Measurements from ENCODE around the gene ITGB2.

ITGB2 gene

DNA sequence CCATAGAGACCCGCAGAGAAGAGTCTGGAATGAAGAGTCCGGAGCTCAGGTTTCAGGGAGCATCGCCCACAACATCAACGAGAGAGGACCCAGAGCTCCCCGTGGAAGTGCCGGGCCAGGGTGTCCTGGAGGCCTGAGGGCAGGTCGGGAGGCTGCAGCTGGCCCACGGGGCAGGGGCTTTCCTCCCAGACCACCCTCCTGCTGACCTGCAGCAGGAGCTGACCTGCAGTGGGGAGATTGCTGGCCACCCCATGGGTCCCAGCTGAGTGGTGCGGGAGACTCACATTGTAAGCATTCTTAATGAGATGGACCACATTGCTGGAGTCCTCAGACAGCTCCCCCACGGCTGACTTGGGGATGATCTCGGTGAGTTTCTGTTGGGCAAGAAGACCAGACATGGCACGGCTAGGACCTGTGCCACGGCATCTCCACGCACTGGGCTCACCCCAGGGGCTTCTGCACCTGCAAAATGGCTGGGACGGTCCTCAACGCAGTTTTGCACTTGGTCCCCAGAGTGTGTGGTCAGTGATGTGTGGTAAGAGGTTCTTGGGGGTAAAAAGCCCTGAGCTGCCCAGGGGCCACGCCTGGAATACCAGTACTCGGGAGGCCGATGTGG, 25.9 kb downstream of the ITGB2 start:
- no peak for DNase-seq

DNA sequence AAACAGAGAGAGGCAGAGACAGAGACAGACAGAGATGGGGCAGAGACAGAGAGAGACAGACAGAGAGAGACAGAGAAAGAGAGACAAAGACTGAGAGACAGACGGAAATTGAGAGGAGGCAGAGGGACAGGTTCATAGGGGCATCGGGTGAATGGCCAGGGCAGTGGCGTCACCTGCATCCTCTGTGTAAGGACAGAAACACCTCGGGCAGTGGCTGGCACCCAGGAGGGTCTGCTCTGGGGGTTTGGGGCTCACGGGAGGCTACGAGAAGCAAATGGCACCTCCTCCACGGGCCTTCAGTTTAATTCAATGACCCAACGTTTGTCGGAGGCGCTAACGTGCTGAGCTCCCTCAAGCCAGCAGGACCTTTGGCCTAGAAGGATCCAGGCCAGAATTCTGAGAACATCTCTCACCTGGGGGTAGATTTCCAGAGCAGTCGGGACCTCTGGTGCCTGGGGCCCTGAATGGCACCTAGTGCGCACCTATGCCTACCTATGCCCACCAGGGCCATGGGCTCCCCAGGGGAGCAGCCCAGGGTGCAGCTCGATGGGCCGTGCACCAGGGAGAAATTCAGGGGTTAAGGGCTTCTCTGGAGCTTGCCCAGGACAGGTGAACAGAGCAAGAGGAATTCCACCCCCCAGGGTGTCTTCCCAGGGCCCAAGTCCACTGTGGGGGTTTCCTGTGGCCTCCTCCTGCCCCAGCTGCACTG, 26.6 kb downstream of the ITGB2 start:
- no peak for DNase-seq

- DNase-seq, result no peak
Measured at GRCh38 chr21:44893278-44893556, 27.5 kb downstream of the ITGB2 start.

DNA sequence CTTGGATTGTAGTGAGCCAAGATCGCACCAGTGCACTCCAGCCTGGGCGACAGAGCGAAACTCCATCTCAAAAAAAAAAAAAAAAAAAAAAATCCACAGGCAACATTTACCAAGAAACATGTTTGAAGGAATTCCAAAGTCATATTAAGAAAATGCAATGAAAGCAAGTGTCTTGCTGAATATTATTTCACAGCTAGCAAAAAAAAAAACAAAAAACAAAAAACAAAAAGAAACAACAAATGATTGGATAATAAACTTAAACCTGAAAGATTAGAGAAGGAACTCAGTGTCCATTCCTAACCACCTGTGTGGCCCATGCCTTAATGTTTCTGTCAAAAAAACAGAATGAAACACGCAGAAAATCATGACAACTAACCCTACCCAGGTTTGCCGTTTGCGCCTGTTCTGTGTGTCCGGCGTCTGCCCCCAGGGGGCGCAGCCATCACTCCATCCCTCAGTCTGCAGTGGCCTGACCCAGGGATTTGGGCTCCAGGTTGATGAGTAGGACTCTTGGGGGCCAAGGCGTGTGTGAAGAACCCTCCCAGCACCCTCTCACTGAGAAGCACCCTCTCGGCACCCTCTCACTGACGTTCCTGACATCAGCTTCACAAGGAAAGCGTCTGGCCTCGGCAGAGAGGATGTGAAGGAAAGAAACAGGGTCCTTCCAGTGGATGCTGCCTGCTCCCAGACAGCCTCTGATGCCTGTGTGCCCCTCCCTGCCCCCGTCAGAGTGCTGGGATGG, 28.0 kb downstream of the ITGB2 start:
- DNase-seq, result peak; percentile 79

- no peak for DNase-seq
Measured at GRCh38 chr21:44892095-44892494, 28.6 kb downstream of the ITGB2 start.

GRCh38 chr21:44891631-44892031, 29.1 kb downstream of the ITGB2 start:
- DNase-seq, result no peak

DNA sequence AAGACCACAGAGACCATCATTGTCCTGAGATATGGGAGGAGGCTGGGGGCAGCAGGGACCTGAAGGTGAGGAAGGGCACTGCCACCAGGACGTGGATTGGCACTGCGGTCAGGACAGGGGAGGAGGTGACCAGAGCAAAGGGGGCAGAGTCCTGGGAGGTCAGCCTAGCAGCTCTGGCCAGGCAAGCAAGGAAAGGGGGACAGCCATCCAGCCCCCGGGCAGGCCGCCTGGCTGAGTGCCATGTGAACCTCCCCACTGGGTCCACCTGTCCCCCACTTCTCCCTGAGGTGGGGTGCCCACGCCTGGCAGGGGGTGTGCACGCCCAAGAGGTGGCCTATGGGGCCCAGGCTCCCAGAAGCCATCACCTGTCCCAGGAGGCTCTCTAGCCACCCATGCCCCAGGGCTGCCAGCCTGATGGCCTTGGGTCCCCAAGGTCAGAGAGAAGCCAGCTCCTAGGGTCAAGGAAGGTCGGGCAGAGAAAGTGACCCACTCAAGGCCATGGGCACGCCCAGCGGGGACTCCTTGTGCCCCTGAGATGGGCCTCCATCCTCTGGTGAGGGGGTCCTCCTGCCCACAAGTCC, 29.6 kb downstream of the ITGB2 start:
- DNase-seq, result no peak

DNA sequence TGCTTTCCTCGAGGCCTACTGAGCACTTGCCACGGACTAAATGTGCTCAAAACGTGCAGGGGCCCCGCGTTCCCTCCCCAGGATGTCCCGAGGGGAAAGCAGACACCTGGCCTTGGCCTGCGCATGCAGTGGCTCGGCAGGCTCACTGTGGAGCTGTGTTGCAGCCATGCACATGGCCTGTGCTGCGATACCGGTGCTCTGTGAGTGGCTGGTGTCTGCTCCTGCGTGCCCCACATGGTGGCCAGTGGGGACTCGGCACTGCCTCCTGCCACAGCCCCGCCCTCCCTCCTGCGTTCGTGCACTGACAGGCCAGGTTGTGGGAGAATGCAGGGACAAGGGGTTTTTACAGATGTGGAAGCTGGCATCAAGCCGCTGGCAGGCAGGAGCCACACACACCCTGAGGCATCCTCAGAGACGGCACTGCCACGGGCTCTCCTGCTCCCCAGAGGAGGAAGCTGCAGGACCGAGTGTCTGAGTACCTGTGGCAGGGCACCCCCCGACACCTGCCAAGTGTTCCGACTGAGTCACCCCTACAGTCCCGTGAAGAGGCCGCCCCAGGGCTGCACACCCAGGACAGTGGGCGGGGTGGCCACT, 30.3 kb downstream of the ITGB2 start:
- no peak for DNase-seq

DNA sequence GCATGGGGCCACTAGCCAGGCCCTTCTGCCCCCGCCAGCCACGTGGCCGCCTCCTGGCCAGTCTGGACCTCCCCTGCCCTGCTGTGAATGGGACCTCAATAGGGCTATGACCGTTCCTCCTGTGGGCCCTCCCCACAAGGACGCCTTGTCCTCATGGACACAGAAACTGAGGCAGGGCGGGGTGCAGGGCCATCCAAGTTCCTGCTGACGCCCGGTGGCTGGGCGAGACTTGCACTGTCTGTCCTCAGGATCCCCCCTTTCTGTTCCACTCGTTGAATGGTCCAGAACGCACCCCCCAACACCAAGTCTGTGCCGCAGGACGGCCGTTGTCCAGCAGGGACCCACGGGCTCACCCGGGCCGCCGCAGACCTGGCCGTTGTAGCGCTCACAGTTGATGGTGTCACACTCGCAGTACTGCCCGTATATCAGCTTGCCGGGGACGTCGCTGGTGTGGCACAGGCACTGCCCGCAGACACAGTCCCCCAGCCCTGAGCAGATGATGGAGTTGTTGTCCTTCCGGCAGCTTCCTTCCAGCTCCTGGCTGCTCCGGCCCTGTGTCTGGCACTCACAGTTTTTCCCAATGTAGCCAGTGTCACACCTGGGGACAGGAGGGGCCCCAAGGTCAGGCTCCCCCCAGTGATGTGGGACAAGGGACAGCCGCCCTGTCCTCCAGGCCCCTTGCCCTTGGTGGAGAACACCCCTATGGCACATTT, 30.9 kb downstream of the ITGB2 start:
- DNase-seq, result no peak

GRCh38 chr21:44888581-44889550, 31.8 kb downstream of the ITGB2 start:
- DNase-seq, result no peak

GRCh38 chr21:44887807-44888580, 32.7 kb downstream of the ITGB2 start:
- no peak for DNase-seq

DNA sequence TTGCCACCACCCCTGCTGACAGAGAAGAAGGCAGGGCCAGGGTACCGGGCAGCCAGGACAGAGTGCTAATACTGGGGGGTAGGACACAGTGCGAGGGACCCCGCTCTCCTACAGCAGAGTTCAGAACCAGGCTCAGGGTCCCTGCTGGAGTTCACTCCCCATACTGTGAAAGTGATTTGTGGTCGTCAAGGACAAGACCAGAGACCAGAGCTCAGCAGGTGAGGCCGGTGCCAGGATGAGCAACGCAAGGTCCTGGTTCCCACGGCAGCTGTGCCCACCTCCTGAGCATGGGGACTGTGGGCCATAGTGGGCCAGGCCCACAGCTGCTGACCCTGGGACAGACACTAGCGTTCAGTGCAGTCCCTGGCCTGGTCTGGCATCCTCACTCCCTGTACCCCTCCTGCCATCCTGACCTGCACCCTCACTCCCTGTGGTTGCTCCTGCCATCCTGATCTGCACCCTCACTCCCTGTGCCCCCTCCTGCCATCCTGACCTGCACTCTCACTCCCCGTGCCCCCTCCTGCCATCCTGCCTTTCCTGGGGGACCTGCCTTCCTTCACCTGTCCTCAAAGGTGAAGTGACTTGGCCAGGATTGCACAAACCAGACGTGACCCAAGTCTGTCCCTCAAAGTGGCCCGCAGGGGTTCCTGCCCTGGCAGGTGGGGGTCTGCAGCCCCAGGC, 33.4 kb downstream of the ITGB2 start:
- no peak for DNase-seq

- DNase-seq, result no peak
Measured at GRCh38 chr21:44886113-44887075, 34.3 kb downstream of the ITGB2 start.

- no peak for DNase-seq
Measured at GRCh38 chr21:44885615-44886014, 35.1 kb downstream of the ITGB2 start.

- DNase-seq, result no peak
Measured at GRCh38 chr21:44884097-44884496, 36.6 kb downstream of the ITGB2 start.

DNA sequence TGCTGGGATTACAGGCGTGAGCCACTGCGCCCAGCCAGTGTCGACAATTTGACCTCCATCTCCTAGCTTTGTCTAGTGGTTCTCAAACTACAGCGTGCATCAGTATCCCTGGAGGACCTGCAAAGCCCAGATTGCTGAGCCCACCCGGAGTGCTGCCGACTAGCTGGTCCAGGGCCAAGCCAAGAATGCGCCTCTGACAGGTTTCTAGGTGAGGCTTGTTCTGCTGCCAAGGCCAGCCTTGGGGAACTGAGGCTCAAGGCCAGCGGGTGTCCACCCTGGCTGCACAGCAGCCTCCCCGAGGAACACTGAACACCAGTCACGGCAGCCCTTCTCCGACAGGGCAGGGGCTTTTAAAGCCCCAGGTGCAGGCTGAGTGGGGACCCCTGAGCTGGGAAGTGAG, 37.4 kb downstream of the ITGB2 start:
- no peak for DNase-seq

- no peak for DNase-seq
Measured at GRCh38 chr21:44881198-44881872, 39.4 kb downstream of the ITGB2 start.

- no peak for DNase-seq
Measured at GRCh38 chr21:44880405-44881197, 40.1 kb downstream of the ITGB2 start.

All from stimulated activated CD4-positive, alpha-beta T cell treated with anti-CD3 and anti-CD28 coated beads, Interleukin-12 subunit alpha, Interleukin-12 subunit beta, amount 100 ng/mL, for 4 hours (primary cell).